Medulla oblongata (tissue), 1 donor: ENCODE data around the gene PPFIA1.
"Not testable (repeated sequence)": the region's sequence is repeated elsewhere in the genome, so short reads cannot be mapped to it uniquely, and the experiment has no call there.

Experiments used
- DNase-seq: peaks from one replicate; pipeline ENCODE4 v3.0.0-alpha.2; 2015; ENCODE audit errors: extremely low spot score

The PPFIA1 gene

DNA sequence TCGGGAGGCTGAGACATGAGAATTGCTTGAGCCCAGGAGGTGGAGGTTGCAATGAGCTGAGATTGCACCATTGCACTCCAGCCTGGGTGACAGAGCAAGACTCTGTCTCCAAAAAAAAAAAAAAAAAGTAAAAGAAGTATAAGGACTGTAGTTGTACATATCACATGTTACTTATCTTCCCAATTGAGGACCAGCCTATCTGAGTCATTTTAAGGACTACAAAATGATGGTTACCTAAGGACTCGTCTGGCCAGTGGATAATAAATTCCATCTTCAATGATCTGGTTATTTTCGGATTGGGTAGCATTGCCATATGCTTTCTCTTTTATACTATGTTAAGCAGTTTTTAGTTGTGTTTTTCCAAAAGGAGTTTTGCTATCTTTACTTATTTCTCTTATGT lies 55.3 kb downstream of the PPFIA1 start:
- DNase-seq, result no peak

DNA sequence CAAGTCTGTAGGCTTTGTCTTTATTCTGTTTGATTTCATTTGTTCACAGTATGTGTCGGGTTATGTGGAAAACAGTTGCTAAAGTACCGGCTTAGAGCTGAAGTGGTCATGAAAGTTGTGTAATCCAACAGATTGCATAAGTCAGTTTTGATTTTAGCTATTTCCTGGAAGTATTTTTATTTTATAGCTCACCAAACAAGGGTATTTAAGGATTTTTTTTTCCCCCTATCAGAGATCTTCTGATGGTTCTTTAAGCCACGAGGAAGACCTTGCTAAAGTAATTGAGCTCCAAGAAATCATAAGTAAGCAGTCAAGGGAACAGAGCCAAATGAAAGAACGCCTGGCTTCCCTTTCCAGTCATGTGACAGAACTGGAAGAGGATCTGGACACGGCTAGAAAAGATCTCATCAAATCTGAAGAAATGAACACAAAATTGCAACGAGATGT lies 55.9 kb downstream of the PPFIA1 start:
- DNase-seq, result peak; percentile 78

DNA sequence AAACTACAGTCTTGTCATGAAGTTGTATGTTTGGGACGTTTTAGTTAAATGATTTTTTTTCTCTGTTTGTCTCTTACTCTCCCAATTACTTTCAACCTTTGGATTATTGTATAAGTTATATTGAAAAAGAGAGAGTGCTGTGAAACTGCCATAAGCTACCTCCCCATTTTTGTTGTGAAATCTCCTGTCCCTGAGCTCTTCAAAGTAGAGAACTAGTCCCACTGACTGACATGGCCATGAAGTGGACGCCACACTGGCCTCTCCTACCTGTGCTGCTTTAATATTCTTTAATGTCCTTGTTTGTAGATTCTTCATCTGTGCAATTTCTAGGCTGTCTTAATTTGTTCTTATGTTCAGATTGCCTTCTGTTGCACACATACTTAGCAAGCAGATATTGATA lies 56.3 kb downstream of the PPFIA1 start:
- no peak for DNase-seq

DNA sequence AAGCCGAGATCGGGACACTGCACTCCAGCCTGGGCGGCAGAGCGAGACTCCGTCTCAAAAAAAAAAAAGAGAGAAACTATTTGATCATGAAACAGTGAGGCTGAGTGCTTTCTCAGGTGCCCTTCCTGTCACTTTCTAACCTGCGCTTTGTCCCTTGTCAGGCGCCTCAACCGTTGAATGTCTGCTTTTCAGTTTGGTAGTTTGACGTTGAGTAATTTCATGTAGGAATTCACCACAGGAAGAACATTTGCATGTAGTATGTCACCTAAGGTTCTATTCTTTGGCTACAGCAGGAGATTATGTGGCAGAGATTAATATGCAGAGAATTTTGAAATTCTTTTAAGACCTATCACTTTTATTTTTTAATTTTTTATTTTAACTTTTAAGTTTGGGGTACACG lies 57.2 kb downstream of the PPFIA1 start:
- DNase-seq, result no peak

DNA sequence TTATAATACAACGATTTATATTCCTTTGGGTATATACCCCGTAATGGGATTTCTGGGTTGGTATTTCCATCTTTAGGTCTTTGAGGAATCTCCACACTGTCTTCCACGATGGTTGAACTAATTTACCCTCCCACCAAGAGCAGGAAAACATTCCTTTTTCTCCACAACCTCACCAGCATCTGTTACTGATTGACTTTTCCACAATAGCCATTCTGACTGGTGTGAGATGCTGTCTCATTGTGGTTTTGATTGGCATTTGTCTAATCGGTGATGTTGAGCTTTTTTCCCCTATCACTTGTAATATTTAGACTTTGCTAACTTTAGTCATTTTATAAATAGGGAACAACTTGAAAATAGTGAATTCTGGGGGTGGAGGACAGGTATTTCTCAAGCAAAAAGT lies 58.1 kb downstream of the PPFIA1 start:
- no peak for DNase-seq

DNA sequence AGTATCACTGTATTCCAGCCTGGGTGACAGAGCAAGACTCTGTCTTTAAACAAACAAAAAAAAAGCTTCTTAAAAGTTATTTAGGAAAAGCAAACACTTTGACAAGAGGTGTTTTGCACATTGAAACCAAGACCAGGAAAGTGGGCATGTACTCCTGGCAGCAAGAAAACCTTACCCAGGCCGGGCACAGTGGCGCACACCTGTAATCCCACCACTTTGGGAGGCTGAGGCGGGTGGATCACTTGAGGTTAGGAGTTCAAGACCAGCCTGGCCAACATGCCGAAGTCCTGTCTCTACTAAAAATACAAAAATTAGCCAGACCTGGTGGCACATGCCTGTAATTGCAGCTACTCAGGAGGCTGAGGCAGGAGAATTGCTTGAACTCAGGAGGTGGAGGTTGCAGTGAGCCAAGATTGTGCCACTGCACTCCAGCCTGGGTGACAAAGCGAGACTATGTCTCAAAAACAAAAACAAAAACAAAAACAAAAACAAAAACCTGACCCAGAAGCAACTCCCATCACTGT lies 60.9 kb downstream of the PPFIA1 start:
- not testable (repeated sequence) for DNase-seq

DNA sequence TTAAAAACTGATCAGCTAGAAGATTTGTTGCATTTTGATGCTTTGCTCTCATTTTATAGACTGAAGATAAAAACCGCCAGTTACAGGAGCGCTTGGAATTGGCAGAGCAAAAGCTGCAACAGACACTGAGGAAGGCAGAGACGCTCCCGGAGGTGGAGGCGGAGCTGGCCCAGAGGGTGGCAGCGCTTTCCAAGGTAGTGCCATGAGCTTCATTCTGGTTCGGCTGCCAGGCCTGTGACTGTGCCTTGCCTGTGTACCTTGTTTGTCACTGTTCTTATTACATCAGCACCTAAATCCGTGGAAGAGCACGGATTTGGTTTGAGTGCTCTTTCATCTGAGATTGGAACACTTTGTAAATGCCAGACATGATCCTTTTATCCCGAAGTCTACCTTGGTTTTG lies 61.4 kb downstream of the PPFIA1 start:
- peak; percentile 47 for DNase-seq

DNA sequence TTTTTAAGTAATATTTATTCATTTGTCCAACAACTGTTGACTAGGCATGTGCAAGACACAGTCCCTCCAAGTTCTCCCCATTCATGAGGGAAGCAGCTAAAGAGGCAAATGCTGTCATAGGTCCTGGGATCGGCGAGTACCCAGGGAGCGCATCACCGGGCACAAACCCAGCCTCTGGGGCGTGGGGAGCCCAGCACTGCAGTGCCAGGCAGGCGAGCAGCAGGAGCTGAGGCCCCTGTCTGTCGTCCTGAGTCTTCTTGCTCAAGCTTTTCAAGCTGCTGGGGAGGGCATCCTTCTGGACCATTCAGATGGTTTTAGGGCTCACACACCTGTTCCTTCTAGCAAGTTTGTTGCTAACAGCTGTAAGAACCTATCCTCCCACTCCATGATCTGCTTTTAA lies 62.1 kb downstream of the PPFIA1 start:
- no peak for DNase-seq

DNA sequence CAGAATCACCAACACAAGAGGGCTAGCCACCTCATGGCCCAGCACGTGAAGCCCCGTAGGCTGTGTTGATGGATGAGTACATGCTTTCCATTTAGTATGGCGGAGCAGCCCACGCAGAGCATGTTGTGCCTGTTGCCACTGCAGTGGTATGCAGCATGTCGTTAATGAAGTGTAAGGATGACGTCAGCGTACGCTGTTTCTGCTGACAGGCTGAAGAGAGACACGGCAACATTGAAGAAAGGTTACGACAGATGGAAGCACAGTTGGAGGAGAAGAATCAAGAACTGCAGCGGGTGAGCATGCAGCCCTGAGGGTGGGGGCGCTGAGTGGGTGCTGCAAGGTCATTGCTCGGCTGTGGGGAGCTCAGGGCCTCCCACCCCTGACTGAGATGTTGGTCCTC lies 62.8 kb downstream of the PPFIA1 start:
- no peak for DNase-seq

DNA sequence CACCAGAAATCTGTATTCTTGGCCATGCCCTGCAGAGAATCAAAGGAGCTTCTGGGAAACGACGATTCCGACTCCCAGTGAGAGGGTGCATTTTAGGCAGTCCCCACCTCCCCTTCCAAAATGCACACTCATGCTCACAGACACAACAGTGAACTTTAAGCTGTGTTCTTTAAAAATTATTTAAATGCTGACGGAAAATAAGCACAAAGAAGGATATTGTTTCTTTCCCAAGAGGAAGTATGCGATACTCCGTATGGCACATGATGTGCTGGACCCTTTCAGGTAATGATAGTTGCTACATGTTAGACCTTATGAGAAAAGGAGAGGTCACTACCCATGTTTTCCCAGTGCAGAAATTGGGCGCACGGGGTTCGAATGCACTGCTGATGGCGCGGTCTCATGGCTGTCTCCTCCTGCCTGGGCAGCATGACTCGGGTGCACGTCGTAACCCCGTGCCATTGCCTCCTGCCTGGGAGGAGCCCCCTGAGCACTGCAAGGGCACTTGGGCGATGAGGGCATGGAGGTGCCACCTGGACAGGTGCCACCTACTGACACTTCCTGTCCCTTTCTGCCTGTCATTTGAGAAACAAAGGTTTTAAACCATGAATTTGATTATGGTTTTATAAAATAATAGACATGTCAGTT lies 64.0 kb downstream of the PPFIA1 start:
- no peak for DNase-seq

DNA sequence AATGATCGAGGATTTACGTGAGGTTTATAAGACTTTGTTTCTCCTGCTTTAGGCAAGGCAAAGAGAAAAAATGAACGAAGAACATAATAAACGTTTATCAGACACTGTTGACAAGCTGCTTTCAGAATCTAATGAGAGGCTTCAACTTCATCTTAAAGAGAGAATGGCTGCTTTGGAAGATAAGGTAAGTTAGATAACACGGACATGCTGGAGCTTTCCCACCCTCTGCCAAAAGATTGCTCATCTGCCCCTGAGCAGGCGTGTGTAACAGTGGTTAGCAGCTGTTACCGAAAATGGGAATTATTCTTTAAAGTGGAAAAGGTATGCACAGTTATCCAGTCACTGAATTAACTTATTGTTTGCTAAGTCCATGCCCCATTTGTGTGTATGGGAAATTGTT lies 65.0 kb downstream of the PPFIA1 start:
- DNase-seq, result no peak

DNA sequence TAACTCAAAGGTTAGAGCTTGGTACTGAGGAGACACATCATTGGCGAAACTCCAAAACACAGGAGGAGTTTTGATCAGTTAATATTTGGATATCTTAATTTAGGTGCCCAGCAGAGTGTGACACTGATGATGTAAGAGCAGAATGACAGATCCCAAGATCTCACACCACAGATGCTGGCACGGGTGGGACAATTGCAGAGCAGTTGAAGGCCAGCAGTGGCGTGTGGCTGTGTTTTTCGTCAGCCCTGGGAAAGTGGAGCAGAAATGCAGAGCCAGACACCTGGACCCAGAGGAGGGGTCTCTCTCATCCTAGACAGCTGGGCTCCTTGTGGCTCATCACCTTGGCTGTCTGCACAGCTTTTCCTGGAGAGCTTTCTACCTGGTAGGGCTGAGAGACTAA lies 68.1 kb downstream of the PPFIA1 start:
- DNase-seq, result no peak

DNA sequence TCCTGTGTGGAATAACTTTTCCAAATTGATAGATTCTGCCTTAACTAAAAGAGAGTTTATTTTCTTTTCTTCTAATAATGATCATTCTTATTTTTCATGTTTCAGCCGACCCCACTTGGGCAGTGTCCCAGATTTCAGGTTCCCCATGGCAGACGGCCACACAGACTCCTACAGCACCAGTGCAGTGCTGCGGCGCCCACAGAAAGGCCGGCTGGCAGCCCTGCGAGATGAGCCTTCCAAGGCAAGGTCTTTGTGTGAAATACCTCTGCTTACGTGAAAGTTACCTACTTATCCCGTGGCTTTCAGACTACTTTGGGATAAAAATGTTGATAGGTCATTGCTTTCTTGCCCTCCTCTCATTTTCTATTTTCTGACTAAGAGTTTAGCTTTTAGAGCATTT lies 68.6 kb downstream of the PPFIA1 start:
- no peak for DNase-seq

DNA sequence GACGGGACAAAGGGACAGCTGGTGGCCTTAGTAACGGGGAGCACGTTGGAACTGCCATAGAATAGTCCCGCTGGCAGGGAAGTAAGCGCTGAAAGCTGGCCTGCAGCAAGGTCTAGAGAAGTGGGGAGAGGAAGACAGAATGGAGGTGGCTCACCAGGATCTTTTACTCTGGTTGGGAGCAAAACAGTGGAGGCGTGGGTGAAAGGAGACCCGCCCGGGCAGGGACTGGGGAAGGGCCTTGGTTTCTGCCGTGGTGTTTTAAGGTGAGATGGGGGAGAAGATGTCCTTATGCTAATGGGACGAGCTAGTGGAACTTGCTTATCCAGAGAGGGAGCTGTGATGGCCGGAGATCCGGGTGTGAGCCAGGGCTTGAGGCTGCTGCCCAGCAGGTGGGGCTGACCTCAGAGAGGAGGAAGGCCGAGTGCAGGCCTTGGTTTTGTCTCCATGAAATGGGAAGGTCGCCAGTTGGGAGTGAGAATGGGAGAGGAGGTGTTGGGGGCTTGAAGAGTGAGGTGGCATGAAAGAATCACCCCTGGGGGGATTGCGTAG lies 71.5 kb downstream of the PPFIA1 start:
- no peak for DNase-seq

DNA sequence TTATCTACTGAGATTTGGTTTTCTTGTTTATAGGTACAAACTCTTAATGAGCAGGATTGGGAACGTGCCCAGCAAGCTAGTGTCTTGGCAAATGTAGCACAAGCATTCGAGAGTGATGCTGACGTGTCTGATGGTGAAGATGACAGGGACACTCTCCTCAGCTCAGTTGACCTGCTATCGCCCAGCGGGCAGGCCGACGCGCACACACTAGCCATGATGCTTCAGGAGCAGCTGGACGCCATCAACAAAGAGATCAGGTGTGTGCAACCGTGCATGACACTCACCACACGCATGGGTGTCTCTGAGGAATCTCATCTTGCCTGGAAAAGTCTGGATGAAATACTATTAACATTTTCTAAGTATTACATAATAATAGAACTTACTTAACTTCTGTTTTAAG lies 73.1 kb downstream of the PPFIA1 start:
- DNase-seq, result no peak

DNA sequence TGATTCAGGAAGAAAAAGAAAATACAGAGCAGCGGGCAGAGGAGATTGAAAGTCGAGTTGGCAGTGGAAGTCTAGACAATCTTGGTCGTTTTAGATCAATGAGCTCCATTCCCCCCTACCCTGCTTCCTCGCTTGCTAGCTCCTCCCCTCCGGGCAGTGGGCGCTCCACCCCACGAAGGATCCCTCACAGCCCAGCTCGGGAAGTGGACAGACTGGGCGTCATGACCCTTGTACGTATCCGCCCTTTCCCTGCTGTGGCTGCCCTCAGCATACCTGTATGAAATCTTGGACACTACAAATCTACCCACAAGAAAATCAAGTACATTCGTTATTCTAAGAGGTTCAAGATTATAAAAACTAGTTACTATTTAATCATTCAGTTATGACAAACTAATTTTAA lies 77.7 kb downstream of the PPFIA1 start:
- no peak for DNase-seq

DNA sequence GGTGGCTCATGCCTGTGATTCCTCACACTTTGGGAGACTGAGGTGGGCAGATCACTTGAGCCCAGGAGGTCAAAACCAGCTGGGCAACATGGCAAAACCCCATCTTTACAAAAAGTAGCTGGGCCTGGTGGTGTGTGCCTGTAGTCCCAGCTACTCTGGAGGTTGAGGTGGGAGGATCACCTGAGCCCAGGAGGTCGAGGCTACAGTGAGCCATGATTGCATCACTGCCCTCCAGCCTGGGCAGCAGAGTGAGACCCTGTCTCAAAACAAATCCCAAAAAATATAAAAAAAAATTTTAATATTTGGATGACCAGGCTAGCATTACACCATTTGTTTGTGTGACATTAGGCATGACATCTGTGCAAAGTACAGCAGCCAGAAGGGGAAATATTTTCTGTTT lies 78.1 kb downstream of the PPFIA1 start:
- DNase-seq, result no peak

DNA sequence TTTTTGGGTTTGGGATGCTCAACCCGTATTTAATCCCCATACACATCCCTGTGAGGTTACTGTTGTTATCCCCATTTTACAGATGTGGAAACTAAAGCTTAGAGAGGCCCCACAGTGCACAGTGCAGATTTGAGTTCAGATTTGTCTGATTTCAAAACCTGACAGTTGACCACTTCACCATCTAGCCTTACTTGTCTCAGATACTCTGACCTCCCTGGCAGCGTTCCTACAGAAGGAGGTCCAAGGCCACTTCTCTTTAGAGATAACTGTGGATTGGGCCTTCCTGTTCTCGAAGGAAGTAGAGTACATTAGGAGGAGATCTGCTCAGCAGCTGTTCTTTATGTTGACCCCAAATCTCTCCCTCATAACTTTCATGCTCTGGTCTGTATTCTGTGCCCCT lies 81.2 kb downstream of the PPFIA1 start:
- DNase-seq, result no peak

DNA sequence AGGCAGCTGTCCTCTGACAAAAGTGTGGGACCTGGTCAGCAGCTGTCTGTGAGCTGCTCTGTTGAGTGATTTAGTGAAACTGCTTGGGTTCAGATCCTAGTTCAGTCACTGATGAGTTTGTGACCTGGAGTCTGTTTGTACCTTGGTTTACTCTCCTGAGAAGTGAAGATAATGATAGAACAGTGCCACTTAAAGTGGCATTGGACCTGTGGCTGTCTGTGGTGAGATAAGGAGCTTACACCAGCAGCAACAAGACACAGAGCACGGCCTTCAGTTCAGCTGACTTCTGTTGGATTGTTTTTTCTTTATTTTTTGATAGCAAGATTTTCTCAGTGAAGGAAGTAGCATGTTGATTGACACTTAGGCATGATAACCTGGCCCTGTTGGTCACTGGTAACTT lies 81.6 kb downstream of the PPFIA1 start:
- no peak for DNase-seq

DNA sequence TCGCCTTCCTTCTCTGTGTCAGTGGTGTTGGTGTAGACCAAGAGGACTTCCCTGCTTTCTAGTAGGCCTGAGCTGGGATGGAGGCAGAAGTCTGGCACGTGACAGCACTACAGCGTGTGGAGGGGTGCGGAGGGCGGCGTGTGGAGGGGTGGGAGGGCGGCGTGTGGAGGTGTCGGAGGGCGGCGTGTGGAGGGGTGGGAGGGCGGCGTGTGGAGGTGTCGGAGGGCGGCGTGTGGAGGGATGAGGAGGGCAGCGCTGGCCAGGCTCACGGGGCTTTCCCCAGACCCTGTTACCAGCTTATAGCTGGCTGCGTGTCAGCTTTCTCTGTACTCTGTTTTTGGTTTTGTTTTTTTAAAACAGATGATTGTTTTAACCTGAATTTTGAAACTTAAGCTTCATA lies 82.1 kb downstream of the PPFIA1 start:
- no peak for DNase-seq

DNA sequence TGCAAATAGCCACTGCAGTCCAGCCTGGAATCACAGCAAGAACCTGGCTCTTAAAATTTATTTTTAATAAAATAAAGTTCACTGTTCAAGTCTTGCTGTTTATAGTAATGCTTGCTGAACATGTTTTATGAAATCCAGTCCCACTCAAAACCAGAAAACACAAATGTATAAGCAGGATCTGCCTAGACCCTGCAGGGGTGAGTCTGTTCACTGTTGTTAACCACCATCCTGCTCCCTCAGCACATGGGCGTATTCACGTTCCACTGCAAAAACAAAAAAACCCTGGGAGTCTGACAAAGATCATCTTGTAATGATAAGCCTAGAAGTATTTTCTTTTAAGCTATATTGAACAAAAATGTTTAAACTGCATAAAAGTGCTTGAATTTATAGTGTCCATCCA lies 82.8 kb downstream of the PPFIA1 start:
- DNase-seq, result no peak

DNA sequence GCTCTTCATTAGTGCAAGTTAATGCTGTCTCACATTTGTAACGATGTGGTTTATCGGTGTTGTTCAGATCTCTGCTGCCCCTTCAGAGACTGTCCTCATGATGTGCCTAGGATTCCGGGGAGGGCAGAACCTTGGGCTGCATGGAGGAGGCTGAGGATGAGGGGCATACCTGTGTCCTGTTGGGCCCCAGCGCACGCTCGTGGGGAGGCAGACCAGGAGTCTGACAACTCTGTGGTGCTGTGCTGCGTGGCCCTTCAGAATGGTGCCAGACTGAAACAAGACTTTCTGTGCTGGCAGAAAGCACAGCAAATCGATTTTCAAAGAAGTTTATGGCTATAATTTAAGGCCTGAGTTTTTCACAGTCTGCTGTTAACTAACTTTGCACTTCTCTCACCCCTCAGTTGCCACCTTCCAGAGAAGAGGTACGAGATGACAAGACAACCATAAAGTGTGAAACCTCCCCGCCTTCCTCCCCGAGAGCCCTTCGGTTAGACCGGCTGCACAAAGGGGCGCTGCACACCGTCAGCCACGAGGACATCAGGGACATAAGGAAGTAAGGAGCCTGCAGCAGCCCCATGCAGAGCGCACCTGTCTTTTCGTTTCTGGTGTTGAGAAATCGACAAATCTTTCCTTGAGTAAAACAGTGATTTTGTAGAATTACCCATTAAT lies 83.5 kb downstream of the PPFIA1 start:
- no peak for DNase-seq

DNA sequence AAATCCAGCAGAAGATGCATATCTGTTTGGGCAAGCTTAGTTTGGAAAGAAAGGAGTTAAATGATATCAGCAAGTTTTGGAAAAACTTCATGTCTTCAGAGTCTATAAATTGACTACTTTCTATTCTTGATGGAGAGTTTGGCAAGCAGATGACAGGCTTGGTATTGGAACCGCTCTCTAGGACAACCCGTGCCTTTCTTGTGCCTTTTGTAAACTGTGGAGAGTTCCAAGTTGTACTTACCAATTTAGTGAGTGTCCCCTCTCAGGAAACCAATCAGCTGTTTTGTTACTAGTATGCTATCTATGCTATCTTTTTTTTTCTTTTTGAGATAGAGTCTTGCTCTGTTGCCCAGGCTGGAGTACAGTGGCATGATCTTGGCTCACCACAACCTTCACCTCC lies 84.1 kb downstream of the PPFIA1 start:
- no peak for DNase-seq
